ENCODE data around the gene GPR39. TPM values are rescaled to one million over a fixed set of nuclear protein-coding genes. Genes with fewer than 3 reads are reported as not detected.

Gene GPR39
- total RNA-seq, 1 experiment from 2014 or later = 20.9 TPM

DNA sequence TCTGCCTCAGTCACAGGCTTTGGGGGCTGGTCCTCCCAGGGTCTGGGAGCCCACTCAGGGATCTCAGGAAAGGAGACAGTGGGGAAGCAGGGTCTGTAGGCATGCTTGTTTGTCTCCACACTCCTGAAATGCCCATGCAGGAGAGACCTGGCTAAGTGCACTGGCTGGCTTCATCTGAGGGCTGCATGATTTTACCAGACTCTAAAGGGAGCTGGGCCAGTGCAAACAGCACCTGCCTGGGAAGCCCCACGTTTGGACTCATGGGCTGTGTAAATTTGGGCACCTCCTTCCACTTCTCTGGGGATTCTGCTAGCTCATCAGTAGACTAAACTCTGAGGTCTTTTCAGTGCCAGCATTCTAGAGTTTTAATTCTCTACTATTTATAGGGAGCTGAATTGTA lies 219.7 kb downstream of the GPR39 start:
- no peaks in the 10 kb centered on the region for H3K9me2 ChIP-seq (ENCODE audit: insufficient read depth)
- no peaks in the 10 kb centered on the region for H3K36me3 ChIP-seq (ENCODE audit: low read depth)
- no peak for TF ChIP-seq EZH2 (IDR thresholded peaks at IDR 0.05; ENCODE audit: low read depth)
- TF ChIP-seq, protein P1, sequence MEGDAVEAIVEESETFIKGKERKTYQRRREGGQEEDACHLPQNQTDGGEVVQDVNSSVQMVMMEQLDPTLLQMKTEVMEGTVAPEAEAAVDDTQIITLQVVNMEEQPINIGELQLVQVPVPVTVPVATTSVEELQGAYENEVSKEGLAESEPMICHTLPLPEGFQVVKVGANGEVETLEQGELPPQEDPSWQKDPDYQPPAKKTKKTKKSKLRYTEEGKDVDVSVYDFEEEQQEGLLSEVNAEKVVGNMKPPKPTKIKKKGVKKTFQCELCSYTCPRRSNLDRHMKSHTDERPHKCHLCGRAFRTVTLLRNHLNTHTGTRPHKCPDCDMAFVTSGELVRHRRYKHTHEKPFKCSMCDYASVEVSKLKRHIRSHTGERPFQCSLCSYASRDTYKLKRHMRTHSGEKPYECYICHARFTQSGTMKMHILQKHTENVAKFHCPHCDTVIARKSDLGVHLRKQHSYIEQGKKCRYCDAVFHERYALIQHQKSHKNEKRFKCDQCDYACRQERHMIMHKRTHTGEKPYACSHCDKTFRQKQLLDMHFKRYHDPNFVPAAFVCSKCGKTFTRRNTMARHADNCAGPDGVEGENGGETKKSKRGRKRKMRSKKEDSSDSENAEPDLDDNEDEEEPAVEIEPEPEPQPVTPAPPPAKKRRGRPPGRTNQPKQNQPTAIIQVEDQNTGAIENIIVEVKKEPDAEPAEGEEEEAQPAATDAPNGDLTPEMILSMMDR (conservative IDR thresholded peaks at IDR 0.05) = no peak
- intact Hi-C loops (cut with micrococcal nuclease; ENCODE audit: unreplicated experiment) = no loop called here
- H3K27ac ChIP-seq = no peak overlapping the region
- H3F3A ChIP-seq (ENCODE audit: insufficient read depth, low read depth) = no peaks in the 10 kb centered on the region
- no peaks in the 10 kb centered on the region for H3K4me1 ChIP-seq (replicated peaks; ENCODE audit: insufficient read depth)
- H3K4me2 ChIP-seq = no peak overlapping the region
- DNase-seq = no peak
- POLR2A ChIA-PET (ENCODE audit: unreplicated experiment) = interaction anchor here (0.6 kb wide), 1 partner anchor 60 kb away, joined by 3 read pairs; no protein-coding TSS in a partner anchor
- peaks cover 7% of the 10 kb centered on the region; the same call in 1 of the 2 replicates for H4K20me1 ChIP-seq (ENCODE audit: insufficient read depth)
- BruUV-seq (replicated peaks) = no TSS peak
- no peak overlapping the region for H2AFZ ChIP-seq
- no peaks in the 10 kb centered on the region for H3K9me3 ChIP-seq (ENCODE audit: insufficient read depth, low read depth)
- no peaks in the 10 kb centered on the region for H3K27me3 ChIP-seq (ENCODE audit: insufficient read depth, low read depth)
- CTCF ChIA-PET = no interaction called here
- H3K79me2 ChIP-seq (ENCODE audit: low read depth) = peaks cover 5% of the 10 kb centered on the region
- H3K4me3 ChIP-seq = no peak overlapping the region

DNA sequence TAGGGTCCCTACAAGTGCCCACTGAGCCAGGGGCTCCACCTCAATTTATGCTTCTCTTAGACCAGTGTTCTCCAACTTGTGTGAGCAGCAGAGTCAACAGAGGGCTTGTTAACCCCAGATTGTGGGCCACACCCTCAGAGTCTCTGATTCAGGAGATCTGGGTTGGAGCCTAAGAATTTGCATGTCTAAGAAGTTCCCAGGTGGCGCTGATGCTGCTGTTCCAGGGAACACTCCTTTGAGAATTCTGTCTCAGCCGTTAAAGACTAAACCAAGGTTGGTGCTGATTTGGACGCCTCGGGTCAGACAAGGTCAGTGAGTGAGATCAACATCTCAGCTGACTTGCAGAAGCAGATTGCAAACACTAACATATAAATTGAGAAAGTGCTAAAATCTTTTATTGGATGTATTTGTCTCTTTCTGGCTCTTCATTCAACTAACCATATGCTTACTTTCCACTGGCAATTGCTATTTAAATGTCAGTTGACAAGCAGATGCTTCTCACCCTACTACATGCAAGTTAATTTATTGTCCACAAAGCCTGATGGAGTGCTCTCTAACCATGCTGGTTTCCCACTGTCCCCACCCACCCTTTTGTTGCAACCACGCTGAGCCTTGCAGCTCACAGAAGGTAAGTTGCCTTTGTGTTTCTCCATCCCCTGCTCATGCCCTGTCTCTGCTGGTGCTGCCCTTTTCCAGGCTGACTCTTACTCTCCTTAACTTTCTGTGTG lies 221.9 kb downstream of the GPR39 start:
- intact Hi-C loops (cut with micrococcal nuclease; ENCODE audit: unreplicated experiment) = no loop called here
- no peaks in the 10 kb centered on the region for H3K9me3 ChIP-seq (ENCODE audit: insufficient read depth, low read depth)
- BruUV-seq (replicated peaks) = no TSS peak

DNA sequence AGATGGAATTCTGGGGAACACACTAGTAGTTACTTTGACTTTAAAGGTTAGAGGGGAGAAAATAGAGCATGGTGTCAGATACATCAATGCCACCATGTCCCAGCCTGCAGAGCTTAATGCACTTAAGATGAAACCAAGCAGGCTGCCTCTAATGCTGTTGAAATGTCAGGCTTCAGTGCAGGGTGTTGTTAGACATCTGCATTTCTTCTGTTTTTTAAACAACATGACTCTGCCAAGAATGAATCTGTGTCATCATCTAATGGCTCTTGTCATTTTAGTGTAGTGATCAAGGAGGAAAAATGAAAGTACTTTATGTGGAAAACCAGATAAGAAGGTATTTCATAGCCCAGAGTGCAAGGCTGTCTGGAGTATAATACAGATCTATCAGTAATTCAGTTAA lies 223.5 kb downstream of the GPR39 start:
- H3F3A ChIP-seq (ENCODE audit: insufficient read depth, low read depth) = no peaks in the 10 kb centered on the region
- H4K20me1 ChIP-seq (ENCODE audit: insufficient read depth) = peaks cover 11% of the 10 kb centered on the region; the same call in 1 of the 2 replicates
- no peak overlapping the region for H2AFZ ChIP-seq
- DNase-seq = no peak
- no peak for TF ChIP-seq EZH2 (IDR thresholded peaks at IDR 0.05; ENCODE audit: low read depth)
- TF ChIP-seq, protein P1 (conservative IDR thresholded peaks at IDR 0.05) = no peak
- no peaks in the 10 kb centered on the region for H3K27me3 ChIP-seq (ENCODE audit: insufficient read depth, low read depth)
- POLR2A ChIA-PET (ENCODE audit: unreplicated experiment) = no interaction called here
- no peaks in the 10 kb centered on the region for H3K9me2 ChIP-seq (ENCODE audit: insufficient read depth)
- CTCF ChIA-PET = no interaction called here
- peaks cover 11% of the 10 kb centered on the region; the same call in 1 of the 2 replicates for H3K79me2 ChIP-seq (ENCODE audit: low read depth)
- no peak overlapping the region for H3K27ac ChIP-seq
- intact Hi-C loops (cut with micrococcal nuclease; ENCODE audit: unreplicated experiment) = no loop called here
- H3K9me3 ChIP-seq (ENCODE audit: insufficient read depth, low read depth) = no peaks in the 10 kb centered on the region
- no peaks in the 10 kb centered on the region for H3K4me1 ChIP-seq (replicated peaks; ENCODE audit: insufficient read depth)
- no peaks in the 10 kb centered on the region for H3K36me3 ChIP-seq (ENCODE audit: low read depth)
- no peak overlapping the region for H3K4me2 ChIP-seq
- no TSS peak for BruUV-seq (replicated peaks)
- no peak overlapping the region for H3K4me3 ChIP-seq

More for the DNA sequence above, 221.9 kb downstream of the GPR39 start:
- Histone ChIP-seq H3K4me3 (no peak overlapping the region), H3K36me3 (ENCODE audit: low read depth) (no peaks in the 10 kb centered on the region), H3K27me3 (ENCODE audit: insufficient read depth, low read depth) (no peaks in the 10 kb centered on the region), H3K4me2 (no peak overlapping the region), H3K27ac (no peak overlapping the region), H3K9me2 (ENCODE audit: insufficient read depth) (no peaks in the 10 kb centered on the region), H3K79me2 (ENCODE audit: low read depth) (peaks cover 11% of the 10 kb centered on the region; the same call in 1 of the 2 replicates), H3K4me1 (replicated peaks; ENCODE audit: insufficient read depth) (no peaks in the 10 kb centered on the region), H2AFZ (no peak overlapping the region), H4K20me1 (ENCODE audit: insufficient read depth) (peaks cover 4% of the 10 kb centered on the region; the same call in 1 of the 2 replicates), H3F3A (ENCODE audit: insufficient read depth, low read depth) (no peaks in the 10 kb centered on the region)
- POLR2A ChIA-PET (ENCODE audit: unreplicated experiment) = no interaction called here
- CTCF ChIA-PET = no interaction called here
- TF ChIP-seq, protein P1 (conservative IDR thresholded peaks at IDR 0.05) = no peak
- no peak for TF ChIP-seq EZH2 (IDR thresholded peaks at IDR 0.05; ENCODE audit: low read depth)
- DNase-seq = no peak
